Measurements from ENCODE around the gene DENND10. TPM values are rescaled to one million over a fixed set of nuclear protein-coding genes. Genes with fewer than 3 reads are reported as not detected.

DENND10 gene
- total RNA-seq, 1 donor from 2014 or later = 112 TPM

GRCh38 chr10:119061926-119062325 is 42.0 kb upstream of the DENND10 start:
- Histone ChIP-seq H3K27ac (no peak overlapping the region), H3K4me3 (no peak overlapping the region), H3K27me3 (no peaks in the 10 kb centered on the region), H3K79me2 (ENCODE audit: low read depth) (peaks cover 92% of the 10 kb centered on the region), H3K9me3 (ENCODE audit: low read depth) (no peaks in the 10 kb centered on the region), H3K36me3 (peaks cover 47% of the 10 kb centered on the region), H3K4me1 (no peaks in the 10 kb centered on the region), H2AFZ (replicated peaks) (no peak overlapping the region), H3F3A (ENCODE audit: low read depth) (peaks cover 4% of the 10 kb centered on the region), H3K4me2 (no peak overlapping the region), H3K9ac (no peak overlapping the region), H4K20me1 (ENCODE audit: low read depth) (peaks cover 57% of the 10 kb centered on the region)
- Mint-ChIP-seq H3K4me3 (no peak overlapping the region), H3K36me3 (peaks cover 56% of the 10 kb centered on the region), H3K27ac (no peak overlapping the region), H3K27me3 (ENCODE audit: insufficient read depth, low read depth) (peaks cover 2% of the 10 kb centered on the region), H3K9me3 (no peaks in the 10 kb centered on the region), H3K4me1 (peaks cover 19% of the 10 kb centered on the region)
- no peak for DNase-seq (ENCODE audit: low spot score)
- TF ChIP-seq EZH2phosphoT487 (IDR thresholded peaks at IDR 0.05) (no peak), EZH2 (IDR thresholded peaks at IDR 0.05) (no peak), CTCF (IDR thresholded peaks at IDR 0.05) (no peak)

- H4K20me1 ChIP-seq (ENCODE audit: low read depth) = peaks cover 64% of the 10 kb centered on the region
- H3K36me3 ChIP-seq = peaks cover 54% of the 10 kb centered on the region
- H3K4me1 ChIP-seq = no peaks in the 10 kb centered on the region
- no peaks in the 10 kb centered on the region for H3K9me3 ChIP-seq (ENCODE audit: low read depth)
- no peak overlapping the region for H3K4me2 ChIP-seq
- H3K9ac ChIP-seq = no peak overlapping the region
- no peak for TF ChIP-seq EZH2phosphoT487 (IDR thresholded peaks at IDR 0.05)
- TF ChIP-seq EZH2 (IDR thresholded peaks at IDR 0.05) = no peak
- no peak for TF ChIP-seq CTCF (IDR thresholded peaks at IDR 0.05)
- H3K4me3 ChIP-seq = no peak overlapping the region
- no peaks in the 10 kb centered on the region for H3K9me3 Mint-ChIP-seq
- no peak for DNase-seq (ENCODE audit: low spot score)
- H3K27ac ChIP-seq = no peak overlapping the region
- no peak overlapping the region for H2AFZ ChIP-seq (replicated peaks)
- H3K4me1 Mint-ChIP-seq = no peaks in the 10 kb centered on the region
- peaks cover 98% of the 10 kb centered on the region for H3K79me2 ChIP-seq (ENCODE audit: low read depth)
- no peaks in the 10 kb centered on the region for H3K27me3 ChIP-seq
- peaks cover 52% of the 10 kb centered on the region for H3K36me3 Mint-ChIP-seq
- H3K27ac Mint-ChIP-seq = no peak overlapping the region
- no peak overlapping the region for H3K4me3 Mint-ChIP-seq
- no peaks in the 10 kb centered on the region for H3K27me3 Mint-ChIP-seq (ENCODE audit: insufficient read depth, low read depth)
- H3F3A ChIP-seq (ENCODE audit: low read depth) = no peaks in the 10 kb centered on the region
These were observed 33.3 kb upstream of the DENND10 start for GRCh38 chr10:119070395-119071165.

- Mint-ChIP-seq H3K9me3 (no peaks in the 10 kb centered on the region), H3K4me3 (no peak overlapping the region), H3K27me3 (ENCODE audit: insufficient read depth, low read depth) (no peaks in the 10 kb centered on the region), H3K36me3 (peaks cover 44% of the 10 kb centered on the region), H3K27ac (no peak overlapping the region), H3K4me1 (peaks cover 5% of the 10 kb centered on the region)
- no peaks in the 10 kb centered on the region for H3F3A ChIP-seq (ENCODE audit: low read depth)
- peaks cover 6% of the 10 kb centered on the region for H3K4me1 ChIP-seq
- peaks cover 42% of the 10 kb centered on the region for H3K36me3 ChIP-seq
- H3K4me3 ChIP-seq = no peak overlapping the region
- no peaks in the 10 kb centered on the region for H3K27me3 ChIP-seq
- no peak overlapping the region for H3K27ac ChIP-seq
- H3K9me3 ChIP-seq (ENCODE audit: low read depth) = no peaks in the 10 kb centered on the region
- H3K4me2 ChIP-seq = no peak overlapping the region
- no peak overlapping the region for H3K9ac ChIP-seq
- peaks cover 73% of the 10 kb centered on the region for H4K20me1 ChIP-seq (ENCODE audit: low read depth)
- peaks cover 100% of the 10 kb centered on the region for H3K79me2 ChIP-seq (ENCODE audit: low read depth)
- H2AFZ ChIP-seq (replicated peaks) = no peak overlapping the region
- TF ChIP-seq EZH2 (IDR thresholded peaks at IDR 0.05) = no peak
- TF ChIP-seq CTCF (IDR thresholded peaks at IDR 0.05) = no peak
- no peak for TF ChIP-seq EZH2phosphoT487 (IDR thresholded peaks at IDR 0.05)
- DNase-seq (ENCODE audit: low spot score) = no peak
These were observed 30.3 kb upstream of the DENND10 start for GRCh38 chr10:119073584-119073983.
